Measurements from ENCODE around the gene FBXO15.

GRCh38 chr18:74110149-74110548 is 37.5 kb downstream of the FBXO15 start:
- TF ChIP-seq CTCF (IDR thresholded peaks at IDR 0.05; ENCODE audit: low read depth, low read length) (no peak), EZH2phosphoT487 (IDR thresholded peaks at IDR 0.05; ENCODE audit: low read depth) (no peak)
